GM21576 (cell line): Measurements from ENCODE around the gene PRAMEF15.
"Not testable (repeated sequence)": the region's sequence is repeated elsewhere in the genome, so short reads cannot be mapped to it uniquely, and the experiment has no call there.

ENCODE experiments used
- ATAC-seq: cut with Tn5 transposase; IDR thresholded peaks from one replicate; pipeline ENCODE4 v1.9.1; 2021; ENCODE audit warnings: mild to moderate bottlenecking, moderate library complexity; ENCODE audit not compliant: unreplicated experiment

Gene PRAMEF15

GRCh38 chr1:13315281-13315680, at the start of gene PRAMEF15:
PRAMEF15 (plus strand) TSS chr1:13315581; CDS start chr1:13318408, 2,827 bp downstream.
- ATAC-seq = not testable (repeated sequence)

GRCh38 chr1:13277016-13277415, 38.4 kb upstream of the PRAMEF15 start:
- not testable (repeated sequence) for ATAC-seq

GRCh38 chr1:13279617-13280016, 35.8 kb upstream of the PRAMEF15 start:
- not testable (repeated sequence) for ATAC-seq

- ATAC-seq = not testable (repeated sequence)
Observed at GRCh38 chr1:13285037-13285436, 30.3 kb upstream of the PRAMEF15 start, which contains the start of gene PRAMEF8. PRAMEF8 (minus strand) TSS chr1:13285137; CDS start chr1:13284091, 1,046 bp downstream.

- not testable (repeated sequence) for ATAC-seq
Observed at GRCh38 chr1:13289030-13289429, 26.4 kb upstream of the PRAMEF15 start.

GRCh38 chr1:13297216-13297931, 18.0 kb upstream of the PRAMEF15 start:
- ATAC-seq = not testable (repeated sequence)

GRCh38 chr1:13298699-13299098, 16.7 kb upstream of the PRAMEF15 start:
- not testable (repeated sequence) for ATAC-seq

GRCh38 chr1:13302197-13302596, 13.2 kb upstream of the PRAMEF15 start:
- ATAC-seq = not testable (repeated sequence)

GRCh38 chr1:13303239-13303638, 12.1 kb upstream of the PRAMEF15 start, which contains the start of gene PRAMEF33:
PRAMEF33 (plus strand) TSS chr1:13303539; CDS start chr1:13305955, 2,416 bp downstream.
- not testable (repeated sequence) for ATAC-seq

GRCh38 chr1:13342496-13342895, 27.1 kb downstream of the PRAMEF15 start:
- ATAC-seq = not testable (repeated sequence)

GRCh38 chr1:13347034-13347433, 31.7 kb downstream of the PRAMEF15 start, which contains the start of gene PRAMEF14:
PRAMEF14 (minus strand) TSS chr1:13347134; CDS start chr1:13345314, 1,820 bp downstream.
- not testable (repeated sequence) for ATAC-seq

GRCh38 chr1:13353476-13353875, 38.1 kb downstream of the PRAMEF15 start:
- ATAC-seq = not testable (repeated sequence)

GRCh38 chr1:13354475-13354874, 39.1 kb downstream of the PRAMEF15 start:
- not testable (repeated sequence) for ATAC-seq

- not testable (repeated sequence) for ATAC-seq
Observed at GRCh38 chr1:13356774-13357173, 41.4 kb downstream of the PRAMEF15 start.

- not testable (repeated sequence) for ATAC-seq
Observed at GRCh38 chr1:13362364-13362763, 47.0 kb downstream of the PRAMEF15 start.

- not testable (repeated sequence) for ATAC-seq
Observed at GRCh38 chr1:13364928-13365327, 49.5 kb downstream of the PRAMEF15 start.

- ATAC-seq = not testable (repeated sequence)
Observed at GRCh38 chr1:13366536-13366935, 51.2 kb downstream of the PRAMEF15 start.

GRCh38 chr1:13368544-13368943, 53.2 kb downstream of the PRAMEF15 start:
- not testable (repeated sequence) for ATAC-seq
